H9 (cell line): Measurements from ENCODE around the gene DUSP15. TPM values are rescaled to one million over a fixed set of nuclear protein-coding genes. Genes with fewer than 3 reads are reported as not detected.

Experiments
- DNase-seq: peaks from one replicate; pipeline ENCODE4 v3.0.0-alpha.2; 2017
- H2AFZ ChIP-seq: one replicate; pipeline ENCODE4 v1.6.1; 2013; ENCODE audit warnings: mild to moderate bottlenecking, low read length, control low read depth, moderate library complexity
- H2AK5ac ChIP-seq: 2 replicates; pipeline ENCODE4 v1.6.1; 2013; ENCODE audit warnings: low read length, control low read depth, mixed read lengths; ENCODE audit not compliant: insufficient read length
- H2BK120ac ChIP-seq: one replicate; pipeline ENCODE4 v1.6.1; 2013; ENCODE audit warnings: low read depth, mild to moderate bottlenecking, low read length, control low read depth, inconsistent platforms; ENCODE audit not compliant: poor library complexity, severe bottlenecking
- H2BK12ac ChIP-seq: 2 replicates; pipeline ENCODE4 v1.6.1; 2013; ENCODE audit warnings: low read length, control low read depth, mixed read lengths, low read depth; ENCODE audit not compliant: insufficient read length
- H2BK15ac ChIP-seq: 2 replicates; pipeline ENCODE4 v1.6.1; 2013; ENCODE audit warnings: low read depth, low read length, control low read depth
- H2BK20ac ChIP-seq: one replicate; pipeline ENCODE4 v1.6.1; 2013; ENCODE audit warnings: low read depth, mild to moderate bottlenecking, low read length, control low read depth, inconsistent platforms; ENCODE audit not compliant: poor library complexity, severe bottlenecking
- H2BK5ac ChIP-seq: 2 replicates; pipeline ENCODE4 v1.6.1; 2013; ENCODE audit warnings: low read length, control low read depth, mixed read lengths; ENCODE audit not compliant: insufficient read length
- H3K14ac ChIP-seq: 2 replicates; pipeline ENCODE4 v1.6.1; 2013; ENCODE audit warnings: low read length, control low read depth; ENCODE audit not compliant: insufficient read depth
- H3K18ac ChIP-seq: 2 replicates; pipeline ENCODE4 v1.6.1; 2013; ENCODE audit warnings: low read depth, mild to moderate bottlenecking, mixed read lengths, low read length, control low read depth; ENCODE audit not compliant: insufficient read length
- H3K23ac ChIP-seq: 2 replicates; pipeline ENCODE4 v1.6.1; 2013; ENCODE audit warnings: low read length, control low read depth, mixed read lengths, low read depth; ENCODE audit not compliant: insufficient read length
- H3K23me2 ChIP-seq: 2 replicates; pipeline ENCODE4 v1.6.1; 2013; ENCODE audit warnings: low read depth, mild to moderate bottlenecking, mixed read lengths, low read length, control low read depth; ENCODE audit not compliant: insufficient read length, poor library complexity, severe bottlenecking
- H3K27ac ChIP-seq: 2 replicates; pipeline ENCODE4 v1.5.1; 2013; ENCODE audit warnings: low read length, control low read depth, mixed read lengths, low read depth; ENCODE audit not compliant: insufficient read length
- H3K27me3 ChIP-seq: 2 replicates; pipeline ENCODE4 v1.6.1; 2013; ENCODE audit warnings: low read length, control low read depth, inconsistent platforms; ENCODE audit not compliant: insufficient read depth
- H3K4ac ChIP-seq: 2 replicates; pipeline ENCODE4 v1.6.1; 2013; ENCODE audit warnings: low read depth, mild to moderate bottlenecking, control low read depth, inconsistent platforms, low read length, moderate library complexity
- H3K4me1 ChIP-seq: 2 replicates; pipeline ENCODE4 v1.6.1; 2013; ENCODE audit warnings: low read length, control low read depth, inconsistent platforms; ENCODE audit not compliant: insufficient read depth
- H3K4me2 ChIP-seq: 2 replicates; pipeline ENCODE4 v1.6.1; 2013; ENCODE audit warnings: low read length, control low read depth, mixed read lengths; ENCODE audit not compliant: insufficient read length, insufficient read depth
- H3K56ac ChIP-seq: 2 replicates; pipeline ENCODE4 v1.6.1; 2013; ENCODE audit warnings: low read depth, mild to moderate bottlenecking, mixed read lengths, low read length, control low read depth; ENCODE audit not compliant: insufficient read length
- H3K79me1 ChIP-seq: 2 replicates; pipeline ENCODE4 v1.6.1; 2013; ENCODE audit warnings: low read depth, mild to moderate bottlenecking, moderate library complexity, low read length, control low read depth, inconsistent platforms; ENCODE audit not compliant: insufficient read depth, poor library complexity, severe bottlenecking
- H3K79me2 ChIP-seq: 2 replicates; pipeline ENCODE4 v1.6.1; 2013; ENCODE audit warnings: low read length, control low read depth, inconsistent platforms; ENCODE audit not compliant: insufficient read depth
- H3K9ac ChIP-seq: 2 replicates; pipeline ENCODE4 v1.6.1; 2013; ENCODE audit warnings: low read length, control low read depth, mixed read lengths; ENCODE audit not compliant: insufficient read length; ENCODE audit errors: extremely low read depth
- H3K9me3 ChIP-seq: one replicate; pipeline ENCODE4 v1.6.1; 2013; ENCODE audit warnings: low read depth, low read length, inconsistent platforms; ENCODE audit not compliant: control insufficient read depth
- H3T11ph ChIP-seq: one replicate; pipeline ENCODE4 v1.6.1; 2013; ENCODE audit warnings: mild to moderate bottlenecking, low read length, control low read depth, inconsistent platforms
- H4K20me1 ChIP-seq: one replicate; pipeline ENCODE4 v1.6.1; 2013; ENCODE audit not compliant: control insufficient read depth, insufficient read length, insufficient read depth
- H4K5ac ChIP-seq: 2 replicates; pipeline ENCODE4 v1.6.1; 2013; ENCODE audit warnings: low read depth, mild to moderate bottlenecking, mixed read lengths, low read length, control low read depth; ENCODE audit not compliant: insufficient read length
- H4K8ac ChIP-seq: replicated peaks from 2 replicates; pipeline ENCODE4 v1.6.1; 2013; ENCODE audit warnings: low read length, control low read depth, mixed read lengths, low read depth; ENCODE audit not compliant: insufficient read length
- H4K91ac ChIP-seq: 2 replicates; pipeline ENCODE4 v1.6.1; 2013; ENCODE audit warnings: low read depth, mild to moderate bottlenecking, moderate library complexity, mixed read lengths, low read length, control low read depth; ENCODE audit not compliant: insufficient read length
- H3K27ac Mint-ChIP-seq, 3 experiments: 2 replicates in 2 of 3; 3 replicates in 1 of 3; pipeline ENCODE4 v1.8.0; 2020 to 2021; ENCODE audit warnings: mixed read lengths in 3 of 3, mild to moderate bottlenecking in 1 of 3, moderate library complexity in 1 of 3
- H3K27me3 Mint-ChIP-seq: 2 replicates; pipeline ENCODE4 v1.8.0; 2021; ENCODE audit warnings: low read depth, mild to moderate bottlenecking, moderate library complexity, mixed read lengths
- H3K36me3 Mint-ChIP-seq, 3 experiments: 2 replicates in 2 of 3; 3 replicates in 1 of 3; pipeline ENCODE4 v1.8.0; 2020 to 2021; ENCODE audit warnings: low read depth in 3 of 3, mixed read lengths in 3 of 3; ENCODE audit not compliant: insufficient read depth in 1 of 3
- H3K4me1 Mint-ChIP-seq, 2 experiments: 2 replicates each; pipeline ENCODE4 v1.8.0; 2020; ENCODE audit warnings: mixed read lengths in 2 of 2
- H3K4me3 Mint-ChIP-seq, 2 experiments: 2 replicates in 1 of 2; 3 replicates in 1 of 2; pipeline ENCODE4 v1.8.0; 2020 to 2021; ENCODE audit warnings: mild to moderate bottlenecking in 2 of 2, mixed read lengths in 2 of 2, moderate library complexity in 1 of 2
- H3K9me3 Mint-ChIP-seq, 2 experiments: 2 replicates in 1 of 2; 3 replicates in 1 of 2; pipeline ENCODE4 v1.8.0; 2020; ENCODE audit warnings: mild to moderate bottlenecking in 2 of 2, mixed read lengths in 2 of 2, moderate library complexity in 1 of 2
- CTCF ChIP-seq: fragments of 200-600 bp; sonication (generic); conservative IDR thresholded peaks from 3 replicates; pipeline ENCODE4 v1.8.0; 2021; ENCODE audit warnings: antibody characterized with exemption, mild to moderate bottlenecking
- WGBS: extraction: QIAGEN DNeasy Blood & Tissue Kit; methylation state at CpG from one replicate; pipeline ENCODE4 v1.1.7; 2013; ENCODE audit warnings: missing lambda C conversion rate, low lambda C conversion rate, mixed read lengths; ENCODE audit not compliant: insufficient read length; ENCODE audit errors: extremely low coverage; 5-methylcytosine and 5-hydroxymethylcytosine counted together
- total RNA-seq: library from RNA; stranded (reverse); gene quantifications from 2 replicates; pipeline ENCODE4 v1.2.1, GENCODE V29; 2021

Gene DUSP15
- total RNA-seq, 1 experiment from 2014 or later = 5.6 TPM

- DNase-seq = no peak
- Histone ChIP-seq H4K91ac (no peak overlapping the region), H2BK12ac (no peak overlapping the region), H3K23ac (no peak overlapping the region), H3T11ph (no peak overlapping the region), H3K9me3 (no peaks in the 10 kb centered on the region), H2BK20ac (no peak overlapping the region), H3K4me2 (no peak overlapping the region), H3K27me3 (no peaks in the 10 kb centered on the region), H3K56ac (no peak overlapping the region), H2BK15ac (no peak overlapping the region), H3K27ac (no peak overlapping the region), H2AK5ac (no peak overlapping the region), H4K8ac (no peak overlapping the region), H2BK5ac (no peak overlapping the region), H3K23me2 (no peaks in the 10 kb centered on the region), H3K18ac (no peak overlapping the region), H4K5ac (no peak overlapping the region), H3K79me1 (no peaks in the 10 kb centered on the region), H2AFZ (no peak overlapping the region), H3K9ac (no peak overlapping the region), H3K14ac (no peak overlapping the region), H3K4ac (no peak overlapping the region), H3K79me2 (no peaks in the 10 kb centered on the region), H2BK120ac (no peak overlapping the region), H4K20me1 (no peaks in the 10 kb centered on the region), H3K4me1 (no peaks in the 10 kb centered on the region)
- H3K36me3 Mint-ChIP-seq = no peaks in the 10 kb centered on the region
- H3K4me1 Mint-ChIP-seq = peaks cover 9 to 15% of the 10 kb centered on the region in 2 experiments
- no peaks in the 10 kb centered on the region for H3K9me3 Mint-ChIP-seq
- no CpG with 5 or more reads among the region's 4 CpGs for WGBS
- TF ChIP-seq CTCF = no peak
- 0 out of 7 replicates have a peak overlapping the region, but pooled peaks of 1 of the 3 experiments have one; percentile 71 for H3K27ac Mint-ChIP-seq
- no peak overlapping the region for H3K4me3 Mint-ChIP-seq
- peaks cover 5% of the 10 kb centered on the region for H3K27me3 Mint-ChIP-seq
Measured at GRCh38 chr20:31824125-31824485, 46.2 kb downstream of the DUSP15 start.
